Measurements from ENCODE around the gene ADSL.

Gene ADSL

DNA sequence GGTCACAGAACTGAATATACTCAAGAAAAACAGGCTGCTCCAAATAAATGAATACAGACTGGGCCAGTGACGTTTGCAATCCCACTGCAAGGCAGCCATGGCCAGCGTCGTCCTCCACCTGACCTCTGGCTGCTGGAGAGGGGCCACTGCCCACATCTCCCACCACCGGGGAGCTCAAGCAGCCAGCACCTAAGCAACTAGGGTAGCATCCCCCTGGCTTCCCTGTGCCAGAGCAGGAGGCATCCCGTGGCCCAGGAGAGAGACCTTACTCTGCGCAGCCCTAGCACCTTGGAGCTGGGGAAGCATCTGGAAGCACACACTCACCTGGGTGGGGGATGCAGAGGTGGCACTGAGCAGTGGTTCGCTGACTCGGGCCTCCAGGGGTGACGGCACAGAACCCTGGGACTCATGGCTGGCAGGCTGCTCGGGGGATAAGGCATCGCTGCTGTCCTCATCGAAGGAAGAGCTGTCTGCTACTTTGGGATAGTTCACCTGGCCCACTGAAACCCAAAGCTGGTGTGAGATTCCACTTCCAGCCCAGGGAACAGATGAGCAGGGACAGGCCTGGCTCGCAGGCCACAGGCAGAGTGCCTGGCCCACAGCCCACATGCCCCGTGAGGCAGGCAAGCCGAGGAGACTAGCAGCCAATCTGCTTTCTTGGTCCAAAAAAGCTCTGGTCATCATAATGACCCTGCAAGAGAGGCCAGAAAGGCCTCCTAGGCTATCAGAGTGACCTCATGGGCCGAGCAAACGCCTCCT lies 77.8 kb downstream of the ADSL start:
- Mint-ChIP-seq H3K4me1 (peaks cover 26% of the 10 kb centered on the region), H3K36me3 (peaks cover 19% of the 10 kb centered on the region), H3K27ac (no peak overlapping the region), H3K27me3 (no peaks in the 10 kb centered on the region), H3K9me3 (no peaks in the 10 kb centered on the region), H3K4me3 (no peak overlapping the region)

DNA sequence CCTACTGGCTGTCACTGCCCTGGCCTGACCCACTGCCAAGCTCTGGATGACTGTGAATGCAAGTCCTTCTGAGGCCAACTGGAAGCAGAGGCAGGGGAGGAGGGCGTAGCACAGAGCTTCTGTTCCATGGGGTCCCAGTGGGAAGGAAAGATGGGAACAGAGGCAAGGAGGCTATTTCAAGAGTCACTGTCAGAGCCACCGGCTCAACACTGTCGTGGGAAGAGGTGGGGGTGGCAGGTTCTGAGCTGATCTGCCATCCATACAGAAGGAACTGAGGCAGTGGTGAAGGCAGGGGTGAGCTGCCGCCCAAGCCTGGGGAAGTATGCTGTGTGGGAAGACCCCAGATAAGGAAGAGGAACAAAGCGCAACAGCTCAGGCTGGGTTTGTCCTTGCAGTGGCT lies 78.8 kb downstream of the ADSL start:
- H3K27me3 Mint-ChIP-seq: no peaks in the 10 kb centered on the region
- peaks cover 23% of the 10 kb centered on the region for H3K36me3 Mint-ChIP-seq
- H3K4me3 Mint-ChIP-seq: no peak overlapping the region
- H3K9me3 Mint-ChIP-seq: no peaks in the 10 kb centered on the region
- no peak overlapping the region for H3K27ac Mint-ChIP-seq
- peaks cover 31% of the 10 kb centered on the region for H3K4me1 Mint-ChIP-seq

DNA sequence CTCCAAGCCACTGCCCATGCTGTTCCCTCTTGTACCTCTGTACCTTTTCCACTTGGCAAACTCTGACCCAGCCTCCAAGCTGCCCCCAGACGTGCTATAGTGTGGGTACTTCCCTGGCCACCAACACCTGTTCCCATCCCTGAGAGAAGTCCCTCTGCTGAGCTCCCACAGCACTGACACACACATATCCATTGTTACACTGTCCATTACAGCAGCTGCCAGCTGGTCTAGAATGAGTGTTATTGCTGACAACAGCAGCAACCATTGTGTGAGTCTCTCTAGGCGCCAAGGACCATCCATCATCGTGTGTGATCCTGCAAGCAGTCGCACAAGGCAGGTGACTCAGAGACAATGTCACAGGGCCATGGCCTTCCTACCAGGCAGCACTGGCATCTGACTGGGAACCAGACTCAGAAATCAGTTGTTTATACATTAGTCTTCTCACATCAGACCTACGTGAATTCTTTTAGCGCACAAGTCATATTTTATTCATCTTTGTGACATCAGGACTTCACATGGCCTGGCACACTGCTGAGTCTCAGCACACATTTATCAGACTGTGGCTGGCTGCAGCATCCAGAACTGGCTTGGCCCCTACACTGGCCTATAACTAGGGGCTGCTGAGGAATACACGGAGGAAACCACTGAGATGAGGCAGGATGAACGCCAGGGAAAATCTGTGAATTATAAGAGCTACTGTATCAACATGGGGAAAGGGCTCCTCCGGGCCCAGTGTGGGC lies 80.5 kb downstream of the ADSL start:
- no peak overlapping the region for H3K4me3 Mint-ChIP-seq
- peaks cover 38% of the 10 kb centered on the region for H3K4me1 Mint-ChIP-seq
- no peaks in the 10 kb centered on the region for H3K9me3 Mint-ChIP-seq
- H3K27me3 Mint-ChIP-seq: no peaks in the 10 kb centered on the region
- H3K36me3 Mint-ChIP-seq: peaks cover 24% of the 10 kb centered on the region
- peak overlapping the region; percentile 62 for H3K27ac Mint-ChIP-seq

DNA sequence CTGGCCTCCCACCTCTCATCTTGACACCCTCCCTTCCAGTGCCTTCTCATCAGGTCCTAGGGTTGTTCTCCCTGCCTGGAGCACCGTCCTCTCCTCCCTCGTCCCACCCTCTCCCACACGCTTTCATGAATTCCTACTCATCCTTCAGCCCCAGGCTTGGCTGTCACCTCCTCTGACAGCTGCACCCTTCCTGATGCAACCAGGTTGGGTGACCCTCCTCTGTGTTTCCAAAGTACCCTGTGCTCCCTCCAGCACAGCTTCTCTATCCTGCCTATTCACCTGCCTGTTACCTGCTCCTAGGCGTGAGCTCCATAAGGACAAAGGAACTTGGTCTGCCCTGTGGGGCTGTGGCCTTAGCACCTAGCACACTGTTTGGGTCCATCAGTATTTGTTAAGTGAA lies 82.5 kb downstream of the ADSL start:
- Mint-ChIP-seq H3K27me3 (no peaks in the 10 kb centered on the region), H3K4me1 (peaks cover 38% of the 10 kb centered on the region), H3K9me3 (no peaks in the 10 kb centered on the region), H3K36me3 (peaks cover 17% of the 10 kb centered on the region), H3K27ac (peak overlapping the region; percentile 39), H3K4me3 (no peak overlapping the region)

DNA sequence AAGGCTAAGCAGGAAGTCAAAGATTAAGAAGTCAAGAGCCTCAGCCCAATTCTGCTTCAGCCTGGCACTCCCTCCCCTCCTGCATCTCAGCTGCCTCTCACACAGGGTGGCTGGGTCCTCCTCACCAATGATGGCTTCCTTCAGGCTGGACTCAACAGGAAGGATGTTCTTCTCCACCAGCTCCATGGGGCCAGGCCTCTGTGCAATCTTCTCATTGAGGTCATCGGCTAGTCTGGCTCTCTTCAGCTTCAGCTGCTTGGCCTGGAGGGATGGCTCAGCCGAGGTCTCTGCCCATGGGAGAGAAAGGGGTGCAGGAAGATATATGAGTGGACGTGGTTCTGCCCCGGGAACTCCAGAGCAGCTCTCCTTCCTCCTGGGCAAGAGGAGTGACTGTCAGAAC lies 83.2 kb downstream of the ADSL start:
- Mint-ChIP-seq H3K4me3 (no peak overlapping the region), H3K27ac (no peak overlapping the region), H3K36me3 (peaks cover 19% of the 10 kb centered on the region)

DNA sequence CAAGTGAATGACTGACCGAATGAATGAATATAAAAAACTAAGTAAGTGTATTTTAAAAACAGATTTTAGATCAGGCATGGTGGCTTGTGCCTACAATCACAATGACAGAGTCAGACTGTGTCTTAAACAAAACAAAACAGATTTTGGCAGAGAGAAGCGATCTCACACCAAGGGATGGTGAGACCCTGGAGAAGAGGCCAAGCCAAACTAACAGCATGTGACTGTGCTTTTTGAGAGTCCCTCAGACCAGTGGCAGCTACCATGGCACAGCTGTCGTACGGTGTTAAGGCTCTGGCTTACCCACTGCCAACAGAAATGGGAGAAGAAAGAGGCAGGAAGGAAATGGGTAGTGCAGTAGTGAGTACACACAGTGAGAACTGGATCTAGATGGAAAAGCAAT lies 84.7 kb downstream of the ADSL start:
- H3K4me1 Mint-ChIP-seq: peaks cover 46% of the 10 kb centered on the region

More for the DNA sequence above, 83.2 kb downstream of the ADSL start:
- Mint-ChIP-seq H3K9me3 (no peaks in the 10 kb centered on the region), H3K4me1 (peaks cover 43% of the 10 kb centered on the region), H3K27me3 (no peaks in the 10 kb centered on the region)

DNA sequence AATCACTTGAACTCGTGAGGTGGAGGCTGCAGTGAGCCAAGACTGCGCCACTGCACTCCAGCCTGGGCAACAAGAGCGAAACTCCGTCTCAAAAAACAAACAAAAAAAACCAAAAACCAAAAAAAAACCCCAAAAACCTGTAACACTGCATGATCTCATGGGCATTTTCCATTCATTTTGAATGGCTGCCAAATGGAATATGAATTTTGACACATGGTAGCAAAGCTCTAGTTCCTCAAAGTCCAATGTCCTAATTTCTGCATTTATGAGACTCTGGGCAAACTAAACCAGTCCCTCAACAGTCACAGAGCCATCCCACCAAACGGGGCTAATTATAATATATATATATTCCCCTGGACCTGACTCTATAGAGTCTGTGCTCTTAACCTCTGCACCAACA lies 85.9 kb downstream of the ADSL start:
- H3K36me3 Mint-ChIP-seq: peaks cover 12% of the 10 kb centered on the region
- H3K27ac Mint-ChIP-seq: no peak overlapping the region
- H3K4me1 Mint-ChIP-seq: peaks cover 46% of the 10 kb centered on the region
- no peaks in the 10 kb centered on the region for H3K9me3 Mint-ChIP-seq
- no peaks in the 10 kb centered on the region for H3K27me3 Mint-ChIP-seq
- no peak overlapping the region for H3K4me3 Mint-ChIP-seq

More for the DNA sequence above, 84.7 kb downstream of the ADSL start:
- Mint-ChIP-seq H3K36me3 (peaks cover 17% of the 10 kb centered on the region), H3K27ac (peak overlapping the region; percentile 56), H3K27me3 (no peaks in the 10 kb centered on the region), H3K4me3 (no peak overlapping the region), H3K9me3 (no peaks in the 10 kb centered on the region)

DNA sequence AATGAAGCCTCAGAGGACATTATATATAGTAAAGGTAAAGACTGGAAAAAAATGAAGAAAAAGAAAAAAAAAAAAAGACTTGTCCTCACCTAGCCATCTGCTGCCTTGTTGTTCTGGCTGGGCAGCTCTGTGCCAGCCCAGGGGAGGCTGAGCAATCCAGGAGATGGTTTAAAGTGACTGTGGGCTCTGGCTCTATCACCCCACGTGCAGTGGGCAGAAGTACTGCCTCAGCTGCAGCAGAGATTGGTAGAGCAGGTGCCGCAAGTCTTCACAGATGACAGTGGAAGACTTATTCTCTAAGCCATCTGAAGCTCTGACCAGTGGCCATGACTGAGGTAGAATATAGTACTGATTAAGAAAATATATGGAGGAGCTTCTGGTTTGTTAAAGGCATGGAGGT lies 86.3 kb downstream of the ADSL start:
- Mint-ChIP-seq H3K4me1 (peaks cover 51% of the 10 kb centered on the region), H3K36me3 (peaks cover 12% of the 10 kb centered on the region)

DNA sequence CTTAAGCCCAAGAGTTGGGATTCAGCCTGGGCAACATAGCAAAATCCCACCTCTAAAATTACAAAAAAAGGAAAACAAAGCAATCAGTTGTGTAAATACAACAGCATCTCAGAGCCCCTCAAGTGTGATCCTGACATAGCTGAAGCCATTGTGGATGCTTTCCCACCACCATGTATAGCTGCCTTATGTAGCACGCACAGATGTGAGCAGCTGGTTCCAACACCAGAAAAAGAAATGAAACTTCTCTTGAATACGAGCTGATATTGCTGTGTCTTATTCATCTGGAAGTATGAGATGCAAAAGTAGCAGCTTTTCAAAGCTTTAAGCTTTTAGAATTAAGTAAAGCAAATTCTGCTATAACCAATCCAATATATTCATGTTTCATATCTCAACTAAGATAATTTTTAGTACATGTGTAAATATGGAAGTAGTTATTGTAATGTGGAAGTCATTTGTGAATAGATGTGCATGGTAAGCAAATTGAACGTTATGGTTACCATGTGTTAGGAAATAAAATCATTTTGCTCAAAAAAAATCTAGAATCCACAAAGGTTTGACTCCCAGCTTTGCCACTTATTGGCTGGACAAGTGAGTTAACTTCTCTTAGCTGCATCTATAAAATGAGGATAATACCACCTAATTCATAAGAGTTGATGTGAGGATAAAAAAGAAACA lies 87.3 kb downstream of the ADSL start:
- Mint-ChIP-seq H3K27me3 (no peaks in the 10 kb centered on the region), H3K4me3 (no peak overlapping the region), H3K4me1 (peaks cover 60% of the 10 kb centered on the region), H3K36me3 (peaks cover 12% of the 10 kb centered on the region), H3K27ac (peak overlapping the region; percentile 23), H3K9me3 (no peaks in the 10 kb centered on the region)

More for the DNA sequence above, 86.3 kb downstream of the ADSL start:
- Mint-ChIP-seq H3K27ac (peak overlapping the region; percentile 4), H3K27me3 (no peaks in the 10 kb centered on the region), H3K4me3 (no peak overlapping the region), H3K9me3 (no peaks in the 10 kb centered on the region)

DNA sequence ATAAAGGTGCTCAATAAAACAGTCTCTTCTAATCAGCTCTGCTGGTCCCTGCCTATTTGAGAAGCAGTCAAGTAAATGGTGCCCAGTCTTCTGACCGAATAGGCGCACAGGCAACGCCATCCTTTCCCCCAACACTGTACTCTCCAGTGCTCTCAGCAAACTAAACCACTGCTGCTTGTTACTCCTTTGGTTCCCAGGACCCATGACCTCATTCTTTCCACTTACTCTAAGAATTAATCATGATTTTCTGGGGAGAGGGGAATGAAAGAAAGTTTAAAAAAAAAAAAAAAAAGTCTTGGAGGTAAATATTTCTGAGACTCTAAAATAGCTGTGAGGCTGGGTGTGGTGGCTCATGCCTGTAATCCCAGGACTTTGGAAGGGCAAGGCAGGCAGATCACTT lies 87.8 kb downstream of the ADSL start:
- no peaks in the 10 kb centered on the region for H3K27me3 Mint-ChIP-seq

DNA sequence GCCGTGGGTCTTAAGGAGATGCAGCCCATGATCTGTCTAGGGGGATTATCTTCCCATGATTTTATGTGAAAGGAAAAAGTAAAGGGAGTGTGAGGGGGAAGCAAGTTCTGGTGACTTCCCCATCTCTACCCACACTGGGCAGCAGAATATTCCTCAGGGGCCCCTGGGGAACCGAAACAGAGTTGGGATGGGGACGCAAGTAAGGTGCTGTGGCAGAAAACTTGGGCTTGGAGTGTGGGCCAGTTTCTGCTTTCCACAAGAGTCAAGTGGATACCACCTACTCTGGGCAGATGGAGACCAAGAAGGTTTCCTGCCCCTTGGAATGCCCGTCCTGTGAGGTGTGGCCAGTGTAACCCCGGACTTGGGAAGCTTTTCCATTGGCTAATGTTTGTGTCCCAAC lies 88.4 kb downstream of the ADSL start:
- Mint-ChIP-seq H3K4me1 (peaks cover 63% of the 10 kb centered on the region), H3K36me3 (peaks cover 4% of the 10 kb centered on the region), H3K27me3 (no peaks in the 10 kb centered on the region), H3K27ac (no peak overlapping the region), H3K9me3 (no peaks in the 10 kb centered on the region), H3K4me3 (no peak overlapping the region)

More for the DNA sequence above, 87.8 kb downstream of the ADSL start:
- H3K4me1 Mint-ChIP-seq: peaks cover 62% of the 10 kb centered on the region
- peaks cover 8% of the 10 kb centered on the region for H3K36me3 Mint-ChIP-seq
- H3K4me3 Mint-ChIP-seq: no peak overlapping the region
- H3K27ac Mint-ChIP-seq: no peak overlapping the region
- H3K9me3 Mint-ChIP-seq: no peaks in the 10 kb centered on the region

DNA sequence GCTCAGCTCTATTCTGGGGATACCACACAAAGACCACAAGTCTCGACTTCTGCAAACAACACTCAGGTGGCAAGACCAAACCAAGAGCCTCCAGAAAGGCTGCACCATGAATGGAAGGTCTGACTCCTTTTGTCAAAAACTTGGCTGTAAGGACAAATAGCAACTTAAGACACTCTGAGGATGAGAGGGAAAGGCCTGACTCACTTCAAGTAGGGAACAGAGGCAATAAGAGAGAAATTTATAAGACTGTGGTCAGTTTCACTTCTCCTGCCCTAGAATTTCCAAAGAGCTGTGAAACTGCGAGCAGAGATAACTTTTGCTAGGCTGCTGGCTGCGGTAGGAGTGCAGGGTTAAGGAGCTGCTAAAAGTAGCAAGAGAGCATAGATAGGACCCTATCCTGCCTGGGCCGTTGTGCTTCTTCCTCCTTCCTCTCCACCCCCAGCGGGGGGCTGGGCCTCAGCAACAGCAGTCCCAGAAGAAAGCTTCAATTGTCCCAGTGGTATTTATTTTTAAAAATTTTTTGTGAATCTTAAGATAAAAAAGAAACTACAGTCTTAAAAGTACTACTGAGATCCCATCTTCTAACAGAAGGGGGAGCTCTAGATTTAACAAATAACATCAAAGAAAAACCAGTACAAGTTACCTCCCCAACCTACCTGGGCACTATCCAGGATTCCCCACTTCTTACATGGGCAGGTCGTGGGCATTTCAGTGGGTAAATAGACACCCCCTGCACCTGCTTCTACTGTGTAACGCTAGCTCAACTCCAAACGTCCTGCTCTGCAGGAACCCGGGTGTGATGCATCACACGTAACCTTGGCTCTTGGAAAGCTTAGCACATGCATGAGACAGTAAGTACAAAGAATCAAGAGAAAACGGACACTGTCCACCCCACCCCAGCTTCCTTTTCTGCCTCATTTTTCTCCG lies 90.5 kb downstream of the ADSL start:
- Mint-ChIP-seq H3K27me3 (no peaks in the 10 kb centered on the region), H3K36me3 (peaks cover 2% of the 10 kb centered on the region), H3K27ac (peak overlapping the region; percentile 79), H3K9me3 (no peaks in the 10 kb centered on the region), H3K4me1 (peaks cover 71% of the 10 kb centered on the region), H3K4me3 (no peak overlapping the region)
